GM18861 (cell line): ENCODE measurements around the gene TLR2.
"Not testable (repeated sequence)": the region's sequence is repeated elsewhere in the genome, so short reads cannot be mapped to it uniquely, and the experiment has no call there.

Experiments
- ATAC-seq: cut with Tn5 transposase; IDR thresholded peaks from one replicate; pipeline ENCODE4 v1.9.1; 2021; ENCODE audit not compliant: unreplicated experiment

TLR2 gene

GRCh38 chr4:153655928-153656327 is 28.2 kb upstream of the TLR2 start:
- ATAC-seq = no peak

- ATAC-seq = no peak
Measured at GRCh38 chr4:153661215-153661822, 22.8 kb upstream of the TLR2 start.

- no peak for ATAC-seq
Measured at GRCh38 chr4:153661908-153662307, 22.2 kb upstream of the TLR2 start.

- ATAC-seq = no peak
Measured at GRCh38 chr4:153663667-153664066, 20.4 kb upstream of the TLR2 start.

GRCh38 chr4:153666505-153666904 is 17.6 kb upstream of the TLR2 start:
- ATAC-seq = not testable (repeated sequence)

- no peak for ATAC-seq
Measured at GRCh38 chr4:153668647-153669046, 15.4 kb upstream of the TLR2 start.

GRCh38 chr4:153669838-153670237 is 14.2 kb upstream of the TLR2 start:
- ATAC-seq = no peak

- no peak for ATAC-seq
Measured at GRCh38 chr4:153676486-153676885, 7.6 kb upstream of the TLR2 start.

GRCh38 chr4:153676984-153677383 is 7.1 kb upstream of the TLR2 start:
- ATAC-seq = no peak

GRCh38 chr4:153679486-153679885 is 4.6 kb upstream of the TLR2 start:
- no peak for ATAC-seq

- no peak for ATAC-seq
Measured at GRCh38 chr4:153683763-153684181, 308 bp upstream of the TLR2 start.

- ATAC-seq = peak; percentile 8
Measured at GRCh38 chr4:153684971-153685371, 891 bp downstream of the TLR2 start.

GRCh38 chr4:153704522-153704921 is 20.4 kb downstream of the TLR2 start:
- no peak for ATAC-seq

- ATAC-seq = peak; percentile 76
Measured at GRCh38 chr4:153705743-153706468, 21.8 kb downstream of the TLR2 start.

GRCh38 chr4:153706519-153706918 is 22.4 kb downstream of the TLR2 start:
- ATAC-seq = peak; percentile 34

- no peak for ATAC-seq
Measured at GRCh38 chr4:153710681-153711080, 26.6 kb downstream of the TLR2 start.

- peak; percentile 51 for ATAC-seq
Measured at GRCh38 chr4:153713866-153714646, 30.0 kb downstream of the TLR2 start.

- no peak for ATAC-seq
Measured at GRCh38 chr4:153722036-153722435, 38.0 kb downstream of the TLR2 start.

- no peak for ATAC-seq
Measured at GRCh38 chr4:153724606-153725005, 40.5 kb downstream of the TLR2 start.

- no peak for ATAC-seq
Measured at GRCh38 chr4:153725136-153725830, 41.2 kb downstream of the TLR2 start.

- no peak for ATAC-seq
Measured at GRCh38 chr4:153725831-153726154, 41.7 kb downstream of the TLR2 start.
